H1 (cell line): ENCODE results near the gene FBN1. TPM values are rescaled to one million over a fixed set of nuclear protein-coding genes. Genes with fewer than 3 reads are reported as not detected.

Experiments
- RAD21 ChIP-seq, 2 experiments: IDR thresholded peaks in 1 of 2; conservative IDR thresholded peaks in 1 of 2; 2 replicates each; pipeline ENCODE4 v1.6.1; 2011; ENCODE audit warnings: low read depth in 2 of 2, low read length in 2 of 2, improper control_type of control experiment in 1 of 2, inconsistent platforms in 1 of 2, mild to moderate bottlenecking in 1 of 2, moderate library complexity in 1 of 2
- polyA plus RNA-seq, 7 experiments: library from polyadenylated mRNA; depleted of rRNA in 3 of 7; stranded (reverse) in 5 of 7; unstranded in 2 of 7; fragments of >200 nt in 5 of 7; fragments of 200-250 nt in 2 of 7; gene quantifications; 1 replicate in 5 of 7; 2 replicates in 1 of 7; 4 replicates in 1 of 7; pipeline versions ENCODE4 v1.2.1 to v1.2.3, GENCODE V29; 2011 to 2013; ENCODE audit warnings: missing spikeins in 2 of 7, mixed read lengths in 2 of 7
- total RNA-seq: library from RNA; stranded (reverse); fragmentation: NEBNext Ultra II Directional; extraction: Animal tissue kit (Norgen Biotek cat#: 25700); gene quantifications from 2 replicates; pipeline ENCODE4 v1.2.1, GENCODE V29; 2021

The FBN1 gene
- total and polyA plus RNA-seq, 2 of the 8 experiments (the other 6 are each of a cell fraction or from before 2014, with no cell fraction given), result 3.0 to 4.0 TPM

- TF ChIP-seq RAD21 (IDR thresholded peaks at IDR 0.05 in 1 of 2, conservative IDR thresholded peaks at IDR 0.05 in 1 of 2; ENCODE audit: low read depth in 2 of 2, low read length in 2 of 2), result no peak
These were observed 251.6 kb downstream of the FBN1 start (continued) for GRCh38 chr15:48393645-48394506.
